Stimulated activated CD4-positive, alpha-beta T cell treated with anti-CD3 and anti-CD28 coated beads, Interleukin-1b, Interleukin-23, amount 100 ng/mL, for 48 hours (primary cell): ENCODE measurements around the gene MEGF10.
"Not testable (repeated sequence)": the region's sequence is repeated elsewhere in the genome, so short reads cannot be mapped to it uniquely, and the experiment has no call there.

Experiments
- DNase-seq: peaks from one replicate; pipeline ENCODE4 v3.0.0-alpha.2; 2020

Gene MEGF10

GRCh38 chr5:127290019-127290945 is at the start of gene MEGF10:
Gene MEGF10, plus strand, starts transcription at chr5:127290796. Its CDS starts 40,513 bp downstream, at chr5:127331309.
- DNase-seq, result peak; percentile 11

GRCh38 chr5:127243011-127243410 is 47.6 kb upstream of the MEGF10 start:
- DNase-seq, result no peak

GRCh38 chr5:127254729-127255284 is 35.8 kb upstream of the MEGF10 start:
- no peak for DNase-seq

- no peak for DNase-seq
Observed at GRCh38 chr5:127256886-127257597, 33.6 kb upstream of the MEGF10 start.

DNA sequence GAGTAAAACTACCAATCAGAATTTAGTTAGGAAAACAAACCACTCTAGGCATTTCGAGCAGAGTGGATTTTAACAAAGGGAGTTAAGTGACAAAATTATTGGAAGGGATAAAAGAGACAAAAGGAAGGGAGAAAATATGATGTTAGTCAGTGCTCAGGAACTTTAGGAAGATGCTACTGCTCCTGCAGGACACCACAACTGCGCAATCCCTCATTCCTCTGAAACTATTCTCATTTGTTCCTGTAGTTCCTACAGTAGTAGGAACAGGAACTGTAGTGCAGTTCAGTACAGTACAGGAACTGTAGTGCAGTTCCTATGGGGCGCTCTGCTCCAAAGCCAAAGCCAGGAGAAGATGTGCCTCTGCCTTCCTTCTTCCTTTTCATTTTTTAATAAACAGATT is 29.9 kb upstream of the MEGF10 start:
- DNase-seq, result no peak

- DNase-seq, result not testable (repeated sequence)
Observed at GRCh38 chr5:127265473-127265872, 25.1 kb upstream of the MEGF10 start.

GRCh38 chr5:127268342-127268741 is 22.3 kb upstream of the MEGF10 start:
- not testable (repeated sequence) for DNase-seq

DNA sequence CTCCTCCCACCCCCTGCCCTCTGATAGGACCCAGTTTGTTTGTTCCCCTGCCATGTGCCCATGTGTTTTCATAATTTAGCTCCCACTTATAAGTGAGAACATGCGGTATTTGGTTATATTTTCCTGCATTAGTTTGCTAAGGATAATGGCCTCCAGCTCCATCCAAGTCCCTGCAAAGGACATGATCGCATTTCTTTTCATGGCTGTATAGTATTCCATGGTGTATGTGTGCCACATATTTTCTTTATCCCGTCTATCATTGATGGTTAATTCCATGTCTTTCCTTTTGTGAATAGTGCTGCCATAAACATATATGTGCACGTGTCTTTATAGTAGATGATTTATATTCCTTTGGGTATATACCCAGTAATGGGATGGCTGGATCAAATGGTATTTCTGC is 19.9 kb upstream of the MEGF10 start:
- not testable (repeated sequence) for DNase-seq

GRCh38 chr5:127275641-127276193 is 14.9 kb upstream of the MEGF10 start:
- no peak for DNase-seq

GRCh38 chr5:127280491-127281220 is 9.9 kb upstream of the MEGF10 start:
- DNase-seq, result no peak

DNA sequence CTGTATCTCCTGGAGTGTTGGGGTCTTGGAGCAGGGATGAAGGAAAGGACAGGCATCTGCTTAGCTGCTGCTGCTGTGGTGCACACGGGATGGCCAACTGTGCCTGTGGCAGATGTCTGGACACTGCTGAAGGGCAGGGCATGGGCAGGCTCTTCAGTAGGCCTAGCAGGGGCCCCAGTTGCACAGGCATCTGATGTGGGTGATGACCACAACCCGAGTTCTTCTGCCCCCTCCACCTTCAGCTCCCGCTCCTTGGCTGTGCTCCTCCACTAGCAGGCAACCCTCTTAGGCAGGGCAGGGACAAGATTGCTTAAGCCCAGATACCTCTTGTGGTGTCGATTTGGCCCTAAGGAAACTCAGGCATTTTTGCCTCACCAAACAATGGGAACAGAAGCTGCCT is 9.0 kb upstream of the MEGF10 start:
- no peak for DNase-seq

DNA sequence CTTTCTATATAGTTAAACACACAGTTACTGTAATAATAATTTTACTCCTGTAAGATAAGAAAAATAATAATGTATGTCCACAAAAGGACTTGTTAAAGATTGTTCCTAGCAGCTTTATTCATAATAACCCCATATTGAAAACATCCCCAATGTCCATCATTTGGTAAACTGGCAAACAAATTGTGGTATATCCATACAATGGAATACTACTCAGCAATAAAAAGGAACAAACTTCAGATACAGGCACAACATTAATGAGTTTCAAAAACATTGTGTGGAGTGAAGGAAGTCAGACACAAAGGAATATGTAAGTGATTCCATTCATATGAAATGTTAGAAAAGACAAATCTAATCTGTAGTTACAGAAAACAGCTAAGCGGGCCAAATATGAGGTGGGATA is 1.9 kb upstream of the MEGF10 start:
- no peak for DNase-seq

DNA sequence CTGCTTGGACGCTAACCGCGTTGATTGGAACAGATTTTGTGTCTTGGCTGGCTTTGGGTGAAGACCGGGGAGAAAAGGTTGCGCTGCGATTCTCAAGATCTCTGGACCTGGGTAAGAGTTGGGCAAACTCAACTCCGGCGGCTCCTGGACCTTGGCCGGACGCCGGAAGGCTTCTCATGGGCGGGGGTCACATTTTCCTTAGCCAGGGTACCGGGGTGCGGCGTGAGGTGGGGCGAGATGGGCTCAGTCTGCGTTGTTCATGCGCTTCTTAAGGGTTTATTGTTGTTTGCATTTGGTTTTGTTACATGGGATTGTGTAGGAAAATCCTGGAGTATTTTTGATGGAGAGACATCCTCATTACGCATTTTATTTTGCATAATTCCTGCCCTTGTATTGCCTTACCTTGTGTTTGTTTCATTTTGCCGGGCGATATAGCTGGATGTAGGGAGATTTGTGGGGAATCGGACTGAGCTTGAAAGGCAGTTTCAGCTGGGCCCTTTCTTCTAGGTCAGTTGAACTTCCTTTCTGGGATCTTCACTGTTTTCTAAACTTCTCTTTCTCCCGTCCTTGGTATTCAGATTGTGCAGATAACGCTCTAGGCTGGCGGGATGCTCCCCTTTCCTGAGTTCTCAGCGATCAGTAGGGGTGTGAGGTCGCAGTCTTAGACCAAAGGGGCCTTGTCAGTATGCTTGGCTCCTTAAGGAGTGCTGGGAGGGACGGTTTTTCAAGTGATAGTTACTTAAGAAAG is 524 bp downstream of the MEGF10 start:
- DNase-seq, result no peak

GRCh38 chr5:127292030-127292735 is 1.6 kb downstream of the MEGF10 start:
- no peak for DNase-seq

DNA sequence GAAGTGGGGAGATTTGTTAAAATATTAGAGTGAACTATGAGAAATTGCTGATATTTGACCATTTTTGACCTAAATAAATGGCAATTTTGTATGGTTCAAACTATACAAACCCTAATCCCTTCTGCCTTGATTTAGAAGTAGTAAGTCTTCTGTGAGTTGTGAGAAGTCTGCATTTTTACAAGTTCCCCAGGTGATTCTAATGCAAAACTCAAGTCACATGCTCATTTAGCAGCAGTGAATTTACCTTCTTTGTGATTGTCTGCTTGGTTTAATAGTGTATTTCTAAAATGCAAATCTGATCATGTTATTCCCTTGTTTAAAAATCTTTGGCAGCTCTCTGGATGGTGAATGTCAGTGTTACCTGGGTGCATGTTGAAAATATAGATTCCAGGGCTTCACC is 2.8 kb downstream of the MEGF10 start:
- DNase-seq, result no peak

- DNase-seq, result no peak
Observed at GRCh38 chr5:127294829-127295228, 4.2 kb downstream of the MEGF10 start.

DNA sequence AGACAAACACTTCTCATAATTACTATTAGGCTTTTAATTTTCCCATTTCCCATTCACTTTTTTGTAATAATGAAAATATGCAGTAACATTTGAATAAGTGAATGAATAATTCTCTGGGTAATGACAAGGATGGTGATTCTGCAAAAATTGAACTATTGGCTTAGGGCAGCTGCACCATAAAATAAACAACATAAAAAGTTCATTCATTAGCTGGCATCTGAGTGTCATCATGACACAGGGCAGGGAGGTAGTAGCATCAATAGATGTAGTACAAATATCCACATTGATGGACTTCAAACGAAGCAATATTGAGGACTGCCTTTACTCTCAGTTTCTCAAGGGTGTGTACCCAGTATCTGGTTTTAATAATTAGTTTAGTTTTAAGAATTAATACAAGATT is 4.9 kb downstream of the MEGF10 start:
- DNase-seq, result no peak

DNA sequence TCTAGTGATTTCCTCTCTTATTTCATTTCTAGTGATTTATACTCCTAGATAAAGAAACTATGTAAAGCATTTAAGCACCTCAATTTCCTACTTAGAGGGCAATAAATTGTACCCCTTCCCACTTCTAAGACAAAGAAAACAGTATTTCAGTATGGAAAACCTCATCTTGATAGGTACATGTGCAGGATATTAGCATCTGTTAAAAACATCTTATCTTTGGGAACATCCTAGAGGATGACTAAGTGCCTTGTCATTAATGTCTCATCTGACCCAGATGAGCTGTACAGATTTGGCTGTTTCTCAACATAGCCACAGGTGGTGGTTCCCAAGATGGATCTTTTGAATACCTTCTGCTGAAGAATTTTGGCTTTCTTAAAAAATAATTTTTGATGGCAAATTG is 5.7 kb downstream of the MEGF10 start:
- DNase-seq, result no peak

DNA sequence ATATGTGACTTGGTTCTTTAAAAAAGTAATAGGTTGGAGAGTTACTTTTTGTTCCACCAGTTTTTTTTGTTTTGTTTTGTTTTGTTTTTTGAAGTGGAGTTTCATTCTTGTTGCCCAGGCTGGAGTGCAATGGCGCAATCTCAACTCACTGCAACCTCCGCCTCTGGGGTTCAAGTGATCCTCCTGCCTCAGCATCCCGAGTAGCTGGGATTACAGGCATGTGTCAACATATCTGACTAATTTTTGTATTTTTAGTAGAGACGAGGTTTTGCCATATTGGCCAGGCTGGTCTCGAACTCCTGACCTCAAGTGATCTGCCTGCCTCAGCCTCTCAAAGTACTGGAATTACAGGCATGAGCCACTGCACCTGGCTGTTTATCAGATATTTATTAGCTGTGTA is 6.3 kb downstream of the MEGF10 start:
- DNase-seq, result not testable (repeated sequence)

- no peak for DNase-seq
Observed at GRCh38 chr5:127297348-127298035, 6.9 kb downstream of the MEGF10 start.

DNA sequence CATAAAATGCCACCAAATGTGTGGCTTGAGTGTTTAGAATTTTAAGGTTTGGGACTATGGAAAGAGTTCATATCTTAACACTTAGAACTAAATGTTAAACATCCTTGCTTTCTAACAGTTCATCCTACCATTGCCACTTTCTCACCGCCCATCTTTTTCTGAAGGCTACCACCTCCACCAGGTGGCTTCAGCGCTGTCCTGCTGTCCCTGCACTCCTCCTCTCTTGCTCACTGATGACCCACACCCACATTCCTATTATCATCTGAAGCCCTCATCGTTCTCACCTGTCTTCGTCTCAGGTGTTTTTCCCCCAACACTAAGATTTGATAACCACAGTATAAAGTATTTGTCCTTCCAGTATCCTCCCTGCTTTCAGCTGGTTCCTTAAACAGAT is 7.4 kb downstream of the MEGF10 start:
- DNase-seq, result no peak
